Liver (tissue), 9 donors: Measurements from ENCODE around the gene PLN. TPM values are rescaled to one million over a fixed set of nuclear protein-coding genes. Genes with fewer than 3 reads are reported as not detected.

Source experiments
- DNase-seq: peaks from one replicate; pipeline ENCODE4 v3.0.0-alpha.2; 2017; ENCODE audit warnings: low spot score
- H3K27ac ChIP-seq, 2 donors: one replicate each; pipeline ENCODE4 v1.7.0; 2013; ENCODE audit warnings: inconsistent platforms in 2 of 2, low read length in 2 of 2, control low read depth in 1 of 2, low read depth in 1 of 2, mild to moderate bottlenecking in 1 of 2
- H3K27me3 ChIP-seq, 4 donors: one replicate each; pipeline versions ENCODE4 v1.6.1 to v1.7.0; 2013; ENCODE audit warnings: low read length in 3 of 4, inconsistent platforms in 1 of 4, mild to moderate bottlenecking in 1 of 4, moderate library complexity in 1 of 4; ENCODE audit not compliant: control insufficient read depth in 4 of 4, insufficient read depth in 4 of 4
- H3K36me3 ChIP-seq, 4 donors: one replicate each; pipeline versions ENCODE4 v1.6.1 to v1.7.0; 2013; ENCODE audit warnings: low read length in 3 of 4, mild to moderate bottlenecking in 3 of 4, low read depth in 1 of 4, moderate library complexity in 1 of 4; ENCODE audit not compliant: control insufficient read depth in 4 of 4, insufficient read depth in 3 of 4
- H3K4me1 ChIP-seq, 4 donors: one replicate each; pipeline versions ENCODE4 v1.6.1 to v1.7.0; 2013; ENCODE audit warnings: low read length in 3 of 4, mild to moderate bottlenecking in 3 of 4, moderate library complexity in 1 of 4; ENCODE audit not compliant: control insufficient read depth in 4 of 4, insufficient read depth in 4 of 4
- H3K4me3 ChIP-seq, 3 donors: one replicate each; pipeline versions ENCODE4 v1.6.1 to v1.7.0; 2013; ENCODE audit warnings: low read length in 3 of 3, control low read depth in 1 of 3, low read depth in 1 of 3, mild to moderate bottlenecking in 1 of 3
- H3K9ac ChIP-seq, 2 donors: one replicate each; pipeline ENCODE4 v1.7.0; 2013; ENCODE audit warnings: low read length in 2 of 2, mild to moderate bottlenecking in 2 of 2, moderate library complexity in 2 of 2, control low read depth in 1 of 2, low read depth in 1 of 2
- H3K9me3 ChIP-seq, 4 donors: one replicate each; pipeline versions ENCODE4 v1.6.1 to v1.7.0; 2013; ENCODE audit warnings: low read length in 3 of 4; ENCODE audit not compliant: control insufficient read depth in 4 of 4
- EGR1 ChIP-seq, 2 donors: IDR thresholded peaks; 2 replicates each; pipeline ENCODE4 v1.6.1; 2016 to 2018; ENCODE audit warnings: antibody characterized with exemption in 2 of 2, low read depth in 2 of 2
- FOXA1 ChIP-seq: IDR thresholded peaks from 2 replicates; pipeline ENCODE4 v1.6.1; 2016; ENCODE audit warnings: antibody characterized with exemption
- FOXA2 ChIP-seq: IDR thresholded peaks from 2 replicates; pipeline ENCODE4 v1.6.1; 2016; ENCODE audit warnings: antibody characterized with exemption
- GABPA ChIP-seq, 2 donors: IDR thresholded peaks in 1 of 2; conservative IDR thresholded peaks in 1 of 2; 2 replicates each; pipeline ENCODE4 v1.6.1; 2016; ENCODE audit warnings: antibody characterized with exemption in 2 of 2, mild to moderate bottlenecking in 1 of 2, moderate library complexity in 1 of 2
- HNF4A ChIP-seq, 2 donors: conservative IDR thresholded peaks; 2 replicates each; pipeline ENCODE4 v1.6.1; 2016; ENCODE audit warnings: antibody characterized with exemption in 2 of 2, mild to moderate bottlenecking in 2 of 2
- HNF4G ChIP-seq: IDR thresholded peaks from 2 replicates; pipeline ENCODE4 v1.6.1; 2016; ENCODE audit warnings: antibody characterized with exemption
- JUND ChIP-seq, 2 donors: IDR thresholded peaks; 2 replicates each; pipeline ENCODE4 v1.6.1; 2016; ENCODE audit warnings: antibody characterized with exemption in 2 of 2
- NR2F2 ChIP-seq: IDR thresholded peaks from 2 replicates; pipeline ENCODE4 v1.6.1; 2016; ENCODE audit warnings: antibody characterized with exemption
- RAD21 ChIP-seq, 2 donors: IDR thresholded peaks; 2 replicates each; pipeline ENCODE4 v1.6.1; 2016; ENCODE audit warnings: antibody characterized with exemption in 2 of 2, mild to moderate bottlenecking in 2 of 2
- RXRA ChIP-seq, 2 donors: IDR thresholded peaks; 2 replicates each; pipeline ENCODE4 v1.6.1; 2017 to 2018; ENCODE audit warnings: antibody characterized with exemption in 2 of 2, mild to moderate bottlenecking in 1 of 2
- SP1 ChIP-seq: IDR thresholded peaks from 2 replicates; pipeline ENCODE4 v1.6.1; 2018; ENCODE audit warnings: antibody characterized with exemption, mild to moderate bottlenecking
- TAF1 ChIP-seq: conservative IDR thresholded peaks from 2 replicates; pipeline ENCODE4 v1.6.1; 2016; ENCODE audit warnings: antibody characterized with exemption, mild to moderate bottlenecking
- YY1 ChIP-seq: IDR thresholded peaks from 2 replicates; pipeline ENCODE4 v1.6.1; 2016; ENCODE audit warnings: antibody characterized with exemption, mild to moderate bottlenecking
- WGBS: extraction: QIAGEN DNeasy Blood & Tissue Kit; methylation state at CpG from one replicate; pipeline ENCODE4 v1.1.7; 2013; 5-methylcytosine and 5-hydroxymethylcytosine counted together
- polyA plus RNA-seq, 2 donors: library from polyadenylated mRNA; stranded (reverse) in 1 of 2; unstranded in 1 of 2; fragments of 200-250 nt in 1 of 2; fragments of >200 nt in 1 of 2; fragmentation: Nextera tagmentation in 1 of 2; extraction: Ambion mirVana in 1 of 2; gene quantifications; one replicate each; pipeline versions ENCODE4 v1.2.1 to v1.2.3, GENCODE V29; 2013 to 2015
- total RNA-seq, 2 donors: library from RNA; depleted of rRNA; stranded (reverse); fragments of >200 nt; gene quantifications; one replicate each; pipeline ENCODE4 v1.2.3, GENCODE V29; 2014
- TF ChIP-seq, protein P1 (sequence below): IDR thresholded peaks from 2 replicates; pipeline ENCODE4 v1.6.1; 2016; ENCODE audit warnings: antibody characterized with exemption
- TF ChIP-seq, protein P2 (sequence below): IDR thresholded peaks from 2 replicates; pipeline ENCODE4 v1.6.1; 2016; ENCODE audit warnings: antibody characterized with exemption
- TF ChIP-seq, protein P3 (sequence below): IDR thresholded peaks from 2 replicates; pipeline ENCODE4 v1.6.1; 2016; ENCODE audit warnings: antibody characterized with exemption, mild to moderate bottlenecking
- TF ChIP-seq, protein P4 (sequence below): fragments of 150-350 bp; IDR thresholded peaks from 2 replicates; pipeline ENCODE4 v1.5.1; 2017; ENCODE audit warnings: improper control_type of control experiment, low read depth, low read length; ENCODE audit not compliant: missing input control
- TF ChIP-seq, protein P5 (sequence below): IDR thresholded peaks from 2 replicates; pipeline ENCODE4 v1.6.1; 2016; ENCODE audit warnings: antibody characterized with exemption
- donor health status: healthy.
- donor health status: healthy.
- donor health status: healthy.
- donor health status: healthy.
- donor health status: healthy.

PLN gene
- total and polyA plus RNA-seq, 4 donors = 0.14 to 1.3 (median 0.44) TPM

DNA sequence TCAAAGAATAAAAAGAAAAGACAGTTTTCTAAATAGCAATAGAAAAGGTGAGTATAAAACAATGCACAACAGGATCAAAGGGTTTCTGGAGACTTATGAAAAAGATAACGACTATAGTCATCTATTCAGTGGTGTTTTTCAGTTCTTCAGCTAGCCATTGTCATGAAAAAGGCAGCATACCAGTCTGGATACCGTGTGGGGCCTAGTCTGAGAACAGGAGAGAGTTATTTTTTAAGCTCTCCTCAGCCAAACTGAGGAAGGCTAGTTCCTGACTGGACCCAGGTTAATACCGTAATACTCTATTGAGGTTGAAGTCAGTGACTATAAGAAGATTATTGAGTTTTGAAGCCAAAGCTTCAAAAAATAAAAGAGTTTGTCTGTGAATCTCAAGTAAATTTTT, 49.5 kb downstream of the PLN start:
- Histone ChIP-seq H3K9me3 (no peaks in the 10 kb centered on the region), H3K27me3 (no peaks in the 10 kb centered on the region), H3K27ac (no peak overlapping the region), H3K4me1 (no peaks in the 10 kb centered on the region), H3K36me3 (no peaks in the 10 kb centered on the region), H3K4me3 (no peak overlapping the region), H3K9ac (no peak overlapping the region)
- TF ChIP-seq, protein P1, sequence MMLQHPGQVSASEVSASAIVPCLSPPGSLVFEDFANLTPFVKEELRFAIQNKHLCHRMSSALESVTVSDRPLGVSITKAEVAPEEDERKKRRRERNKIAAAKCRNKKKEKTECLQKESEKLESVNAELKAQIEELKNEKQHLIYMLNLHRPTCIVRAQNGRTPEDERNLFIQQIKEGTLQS = no peak
- TF ChIP-seq EGR1 (IDR thresholded peaks at IDR 0.05; ENCODE audit: low read depth in 2 of 2) = no peak
- DNase-seq = no peak
- 81% methylated on average over 3 of the region's 3 CpGs for WGBS

DNA sequence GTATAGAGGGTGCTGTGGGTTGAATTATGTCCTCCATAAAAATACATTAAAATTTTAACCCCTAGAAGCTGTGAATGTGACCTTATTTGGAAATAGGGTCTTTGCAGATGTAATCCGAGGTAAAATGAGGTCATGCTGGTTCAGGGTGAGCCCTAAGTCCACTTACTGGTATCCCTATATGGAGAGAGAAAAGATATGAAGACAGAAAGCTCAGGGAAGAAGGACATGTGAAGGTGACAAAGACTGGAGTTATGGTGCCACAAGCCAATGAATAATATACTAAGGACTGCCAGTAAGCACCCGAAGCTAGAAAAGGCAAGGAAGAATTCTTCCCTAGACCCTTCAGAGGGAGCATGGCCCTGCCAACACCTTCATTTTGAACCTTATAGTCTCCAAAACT, 50.2 kb downstream of the PLN start:
- H3K9me3 ChIP-seq = no peaks in the 10 kb centered on the region
- no peaks in the 10 kb centered on the region for H3K27me3 ChIP-seq
- no peak overlapping the region for H3K27ac ChIP-seq
- H3K4me1 ChIP-seq = no peaks in the 10 kb centered on the region
- no peaks in the 10 kb centered on the region for H3K36me3 ChIP-seq
- 90% methylated on average over 2 of the region's 2 CpGs for WGBS
- DNase-seq = no peak
- no peak overlapping the region for H3K9ac ChIP-seq
- TF ChIP-seq, protein P2, sequence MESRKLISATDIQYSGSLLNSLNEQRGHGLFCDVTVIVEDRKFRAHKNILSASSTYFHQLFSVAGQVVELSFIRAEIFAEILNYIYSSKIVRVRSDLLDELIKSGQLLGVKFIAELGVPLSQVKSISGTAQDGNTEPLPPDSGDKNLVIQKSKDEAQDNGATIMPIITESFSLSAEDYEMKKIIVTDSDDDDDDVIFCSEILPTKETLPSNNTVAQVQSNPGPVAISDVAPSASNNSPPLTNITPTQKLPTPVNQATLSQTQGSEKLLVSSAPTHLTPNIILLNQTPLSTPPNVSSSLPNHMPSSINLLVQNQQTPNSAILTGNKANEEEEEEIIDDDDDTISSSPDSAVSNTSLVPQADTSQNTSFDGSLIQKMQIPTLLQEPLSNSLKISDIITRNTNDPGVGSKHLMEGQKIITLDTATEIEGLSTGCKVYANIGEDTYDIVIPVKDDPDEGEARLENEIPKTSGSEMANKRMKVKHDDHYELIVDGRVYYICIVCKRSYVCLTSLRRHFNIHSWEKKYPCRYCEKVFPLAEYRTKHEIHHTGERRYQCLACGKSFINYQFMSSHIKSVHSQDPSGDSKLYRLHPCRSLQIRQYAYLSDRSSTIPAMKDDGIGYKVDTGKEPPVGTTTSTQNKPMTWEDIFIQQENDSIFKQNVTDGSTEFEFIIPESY = no peak
- TF ChIP-seq TAF1 (no peak), FOXA2 (no peak), YY1 (no peak), NR2F2 (no peak), RAD21 (IDR thresholded peaks at IDR 0.05) (no peak), RXRA (IDR thresholded peaks at IDR 0.05) (no peak), FOXA1 (no peak), EGR1 (IDR thresholded peaks at IDR 0.05; ENCODE audit: low read depth in 2 of 2) (no peak), GABPA (IDR thresholded peaks at IDR 0.05 in 1 of 2, conservative IDR thresholded peaks at IDR 0.05 in 1 of 2) (no peak), HNF4G (no peak), HNF4A (conservative IDR thresholded peaks at IDR 0.05) (no peak), JUND (IDR thresholded peaks at IDR 0.05) (no peak), SP1 (no peak)
- TF ChIP-seq, protein P3, sequence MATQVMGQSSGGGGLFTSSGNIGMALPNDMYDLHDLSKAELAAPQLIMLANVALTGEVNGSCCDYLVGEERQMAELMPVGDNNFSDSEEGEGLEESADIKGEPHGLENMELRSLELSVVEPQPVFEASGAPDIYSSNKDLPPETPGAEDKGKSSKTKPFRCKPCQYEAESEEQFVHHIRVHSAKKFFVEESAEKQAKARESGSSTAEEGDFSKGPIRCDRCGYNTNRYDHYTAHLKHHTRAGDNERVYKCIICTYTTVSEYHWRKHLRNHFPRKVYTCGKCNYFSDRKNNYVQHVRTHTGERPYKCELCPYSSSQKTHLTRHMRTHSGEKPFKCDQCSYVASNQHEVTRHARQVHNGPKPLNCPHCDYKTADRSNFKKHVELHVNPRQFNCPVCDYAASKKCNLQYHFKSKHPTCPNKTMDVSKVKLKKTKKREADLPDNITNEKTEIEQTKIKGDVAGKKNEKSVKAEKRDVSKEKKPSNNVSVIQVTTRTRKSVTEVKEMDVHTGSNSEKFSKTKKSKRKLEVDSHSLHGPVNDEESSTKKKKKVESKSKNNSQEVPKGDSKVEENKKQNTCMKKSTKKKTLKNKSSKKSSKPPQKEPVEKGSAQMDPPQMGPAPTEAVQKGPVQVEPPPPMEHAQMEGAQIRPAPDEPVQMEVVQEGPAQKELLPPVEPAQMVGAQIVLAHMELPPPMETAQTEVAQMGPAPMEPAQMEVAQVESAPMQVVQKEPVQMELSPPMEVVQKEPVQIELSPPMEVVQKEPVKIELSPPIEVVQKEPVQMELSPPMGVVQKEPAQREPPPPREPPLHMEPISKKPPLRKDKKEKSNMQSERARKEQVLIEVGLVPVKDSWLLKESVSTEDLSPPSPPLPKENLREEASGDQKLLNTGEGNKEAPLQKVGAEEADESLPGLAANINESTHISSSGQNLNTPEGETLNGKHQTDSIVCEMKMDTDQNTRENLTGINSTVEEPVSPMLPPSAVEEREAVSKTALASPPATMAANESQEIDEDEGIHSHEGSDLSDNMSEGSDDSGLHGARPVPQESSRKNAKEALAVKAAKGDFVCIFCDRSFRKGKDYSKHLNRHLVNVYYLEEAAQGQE = no peak
- TF ChIP-seq, protein P4, sequence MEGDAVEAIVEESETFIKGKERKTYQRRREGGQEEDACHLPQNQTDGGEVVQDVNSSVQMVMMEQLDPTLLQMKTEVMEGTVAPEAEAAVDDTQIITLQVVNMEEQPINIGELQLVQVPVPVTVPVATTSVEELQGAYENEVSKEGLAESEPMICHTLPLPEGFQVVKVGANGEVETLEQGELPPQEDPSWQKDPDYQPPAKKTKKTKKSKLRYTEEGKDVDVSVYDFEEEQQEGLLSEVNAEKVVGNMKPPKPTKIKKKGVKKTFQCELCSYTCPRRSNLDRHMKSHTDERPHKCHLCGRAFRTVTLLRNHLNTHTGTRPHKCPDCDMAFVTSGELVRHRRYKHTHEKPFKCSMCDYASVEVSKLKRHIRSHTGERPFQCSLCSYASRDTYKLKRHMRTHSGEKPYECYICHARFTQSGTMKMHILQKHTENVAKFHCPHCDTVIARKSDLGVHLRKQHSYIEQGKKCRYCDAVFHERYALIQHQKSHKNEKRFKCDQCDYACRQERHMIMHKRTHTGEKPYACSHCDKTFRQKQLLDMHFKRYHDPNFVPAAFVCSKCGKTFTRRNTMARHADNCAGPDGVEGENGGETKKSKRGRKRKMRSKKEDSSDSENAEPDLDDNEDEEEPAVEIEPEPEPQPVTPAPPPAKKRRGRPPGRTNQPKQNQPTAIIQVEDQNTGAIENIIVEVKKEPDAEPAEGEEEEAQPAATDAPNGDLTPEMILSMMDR = no peak
- TF ChIP-seq, protein P1 = no peak
- TF ChIP-seq, protein P5, sequence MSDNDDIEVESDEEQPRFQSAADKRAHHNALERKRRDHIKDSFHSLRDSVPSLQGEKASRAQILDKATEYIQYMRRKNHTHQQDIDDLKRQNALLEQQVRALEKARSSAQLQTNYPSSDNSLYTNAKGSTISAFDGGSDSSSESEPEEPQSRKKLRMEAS = no peak
- no peak overlapping the region for H3K4me3 ChIP-seq
